GM18873 (cell line): ENCODE data around the gene HLA-DPB1.
"Not testable (repeated sequence)": the region's sequence is repeated elsewhere in the genome, so short reads cannot be mapped to it uniquely, and the experiment has no call there.

ENCODE experiments used
- ATAC-seq: cut with Tn5 transposase; IDR thresholded peaks from one replicate; pipeline ENCODE4 v1.9.1; 2021; ENCODE audit warnings: mild to moderate bottlenecking, moderate library complexity, moderate number of reproducible peaks; ENCODE audit not compliant: unreplicated experiment, low FRiP score

The HLA-DPB1 gene

GRCh38 chr6:33093855-33094254, 18.1 kb downstream of the HLA-DPB1 start:
- no peak for ATAC-seq

- ATAC-seq, result no peak
Observed at GRCh38 chr6:33095681-33096080, 19.9 kb downstream of the HLA-DPB1 start.

DNA sequence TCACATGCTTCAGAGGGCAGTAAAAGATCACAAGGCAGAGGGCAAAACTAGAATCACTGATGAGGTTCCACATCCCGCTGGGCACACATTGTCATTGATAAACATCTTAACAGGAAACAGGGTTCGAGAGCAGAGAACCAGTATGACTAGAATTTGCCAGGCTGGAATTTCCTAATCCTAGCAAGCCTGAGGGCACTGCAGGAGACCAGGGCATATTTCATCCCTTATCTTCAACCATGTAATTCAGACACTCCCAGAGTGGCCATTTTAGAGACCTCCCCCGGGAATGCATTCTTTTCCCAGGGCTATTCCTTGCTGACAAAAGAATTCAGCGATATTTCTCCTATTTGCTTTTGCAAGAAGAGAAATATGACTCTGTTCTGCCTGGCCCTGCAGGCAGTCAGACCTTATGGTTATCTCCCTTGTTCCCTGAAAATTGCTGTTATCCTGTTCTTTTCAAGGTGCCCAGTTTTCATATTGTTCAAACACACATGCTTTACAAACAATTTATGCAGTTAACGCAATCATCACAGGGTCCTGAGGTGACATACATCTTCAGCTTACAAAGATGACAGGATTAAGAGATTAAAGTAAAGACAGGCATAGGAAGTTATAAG, 25.4 kb downstream of the HLA-DPB1 start:
- ATAC-seq, result not testable (repeated sequence)

- no peak for ATAC-seq
Observed at GRCh38 chr6:33103776-33104175, 28.0 kb downstream of the HLA-DPB1 start.

DNA sequence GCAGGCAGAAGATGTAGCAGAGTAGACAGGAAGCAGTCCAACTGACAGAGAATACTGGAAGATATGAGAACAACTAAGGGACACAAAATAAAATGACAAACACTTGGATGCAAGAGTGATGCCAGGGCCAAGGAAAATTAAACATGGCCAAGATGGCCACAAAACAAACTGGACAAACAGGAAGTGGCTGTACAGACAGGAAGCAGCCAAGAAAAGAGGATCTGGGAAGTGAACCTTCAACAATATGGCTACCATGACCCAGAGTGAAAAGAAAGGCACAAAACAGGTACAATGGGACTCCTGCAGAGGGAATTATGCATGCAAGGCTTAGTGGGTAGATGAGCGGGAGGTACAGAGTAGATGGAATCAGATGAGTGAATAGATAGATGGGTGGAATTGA, 29.1 kb downstream of the HLA-DPB1 start:
- no peak for ATAC-seq

DNA sequence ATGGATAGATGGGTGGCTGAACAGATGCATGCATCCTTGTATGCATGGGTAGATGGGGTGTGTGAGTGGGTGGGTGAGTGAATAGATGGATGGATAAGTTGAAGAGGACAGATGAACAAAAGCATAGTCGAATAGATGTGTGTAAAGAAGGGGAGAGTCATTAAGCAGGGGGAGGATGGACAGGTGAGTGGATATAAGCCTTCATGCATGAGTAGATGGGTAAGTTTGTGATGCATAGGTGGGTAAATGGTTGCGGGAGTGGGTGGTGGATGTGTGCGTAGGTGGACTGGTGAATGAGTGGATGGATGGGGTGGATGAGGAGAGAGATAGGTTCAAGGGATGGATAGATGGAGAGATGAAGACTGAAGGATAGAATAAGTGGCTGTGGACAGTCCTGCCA, 29.6 kb downstream of the HLA-DPB1 start:
- ATAC-seq, result no peak

DNA sequence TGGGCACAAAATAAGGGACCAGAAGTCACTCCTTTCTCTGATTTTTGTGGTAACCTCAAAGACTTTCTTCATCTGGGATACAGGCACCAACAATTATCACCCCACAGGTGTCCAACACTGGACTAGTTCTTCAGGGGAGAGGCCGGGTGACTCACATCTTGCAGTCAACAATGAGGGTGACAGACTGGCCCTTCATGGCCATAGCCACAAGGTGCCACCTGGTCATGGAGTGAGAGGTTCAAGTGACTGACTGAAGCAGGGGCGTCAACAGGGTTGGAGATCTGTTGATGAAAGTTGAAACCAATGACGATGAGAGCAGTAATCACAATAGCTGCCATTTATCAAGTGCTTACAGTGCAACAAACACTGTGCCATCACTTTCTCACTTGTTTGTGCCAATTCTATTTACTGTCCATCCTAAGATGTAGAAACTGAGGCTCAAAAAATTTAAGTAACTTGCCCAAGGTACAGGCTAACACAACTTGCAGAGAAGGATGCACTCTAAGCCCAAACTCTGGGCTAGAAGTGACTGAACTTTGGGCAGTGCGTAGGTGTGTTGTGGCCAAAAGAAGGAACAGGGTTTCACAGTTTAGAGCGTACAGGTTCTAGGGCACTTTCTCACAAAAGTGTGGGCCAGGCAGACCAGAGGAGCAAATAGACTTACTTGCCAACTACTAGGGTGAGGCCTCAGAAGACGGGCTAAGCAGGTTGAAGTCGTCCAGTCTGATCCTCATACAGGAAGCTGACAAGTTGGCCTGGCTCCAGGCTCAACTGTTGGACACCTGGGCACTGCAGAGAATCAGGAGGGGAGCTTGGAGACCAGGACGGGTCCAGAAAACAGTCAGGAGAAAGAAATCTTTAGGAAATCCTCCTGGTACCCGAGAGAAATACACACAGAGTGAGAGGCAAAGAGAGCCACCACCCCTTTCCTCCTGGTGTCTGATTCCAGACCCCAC, 30.4 kb downstream of the HLA-DPB1 start:
- no peak for ATAC-seq

- ATAC-seq, result no peak
Observed at GRCh38 chr6:33107641-33108040, 31.9 kb downstream of the HLA-DPB1 start.

DNA sequence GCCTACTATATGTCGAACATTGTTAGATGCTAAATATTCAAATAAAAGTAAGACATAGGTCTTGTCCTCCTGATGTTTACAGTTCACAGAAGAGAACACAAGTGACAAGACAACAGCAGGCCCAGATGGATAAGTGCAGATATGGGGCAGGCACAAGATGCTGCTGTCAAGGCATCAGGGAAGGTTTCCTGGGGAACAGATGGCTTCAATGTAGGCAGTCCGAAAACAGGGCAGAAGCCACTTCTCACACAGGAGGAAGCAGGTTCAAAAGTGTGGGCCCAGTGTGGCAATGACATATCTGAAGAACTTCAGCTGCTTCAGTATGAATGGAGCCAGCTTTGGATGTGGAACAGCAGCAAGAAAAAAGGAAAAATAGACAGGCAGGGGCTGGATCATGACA, 32.5 kb downstream of the HLA-DPB1 start:
- ATAC-seq, result no peak

GRCh38 chr6:33112148-33112547, 36.4 kb downstream of the HLA-DPB1 start:
- ATAC-seq, result peak; percentile 81

DNA sequence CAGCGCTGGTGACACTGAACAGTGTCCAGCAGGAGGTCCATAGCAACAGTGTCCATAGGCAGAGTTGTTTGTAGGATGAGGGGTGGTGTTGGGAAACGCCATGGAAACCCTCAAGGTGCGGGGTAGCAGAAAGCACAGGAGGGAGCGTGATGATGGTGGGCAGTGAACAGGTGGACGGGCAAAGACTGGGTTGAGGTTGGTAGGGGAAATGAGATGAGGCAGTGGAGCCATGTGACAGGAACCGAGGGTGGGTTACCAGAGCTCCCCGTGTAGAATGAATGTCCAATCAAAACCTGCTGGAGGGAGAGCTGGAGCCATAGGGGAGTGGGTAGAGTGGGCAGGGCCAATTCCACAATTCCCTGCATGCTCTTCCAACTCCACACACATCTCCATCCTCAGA, 38.0 kb downstream of the HLA-DPB1 start:
- no peak for ATAC-seq

- ATAC-seq, result no peak
Observed at GRCh38 chr6:33114406-33114805, 38.6 kb downstream of the HLA-DPB1 start.

- no peak for ATAC-seq
Observed at GRCh38 chr6:33116417-33116816, 40.6 kb downstream of the HLA-DPB1 start.

DNA sequence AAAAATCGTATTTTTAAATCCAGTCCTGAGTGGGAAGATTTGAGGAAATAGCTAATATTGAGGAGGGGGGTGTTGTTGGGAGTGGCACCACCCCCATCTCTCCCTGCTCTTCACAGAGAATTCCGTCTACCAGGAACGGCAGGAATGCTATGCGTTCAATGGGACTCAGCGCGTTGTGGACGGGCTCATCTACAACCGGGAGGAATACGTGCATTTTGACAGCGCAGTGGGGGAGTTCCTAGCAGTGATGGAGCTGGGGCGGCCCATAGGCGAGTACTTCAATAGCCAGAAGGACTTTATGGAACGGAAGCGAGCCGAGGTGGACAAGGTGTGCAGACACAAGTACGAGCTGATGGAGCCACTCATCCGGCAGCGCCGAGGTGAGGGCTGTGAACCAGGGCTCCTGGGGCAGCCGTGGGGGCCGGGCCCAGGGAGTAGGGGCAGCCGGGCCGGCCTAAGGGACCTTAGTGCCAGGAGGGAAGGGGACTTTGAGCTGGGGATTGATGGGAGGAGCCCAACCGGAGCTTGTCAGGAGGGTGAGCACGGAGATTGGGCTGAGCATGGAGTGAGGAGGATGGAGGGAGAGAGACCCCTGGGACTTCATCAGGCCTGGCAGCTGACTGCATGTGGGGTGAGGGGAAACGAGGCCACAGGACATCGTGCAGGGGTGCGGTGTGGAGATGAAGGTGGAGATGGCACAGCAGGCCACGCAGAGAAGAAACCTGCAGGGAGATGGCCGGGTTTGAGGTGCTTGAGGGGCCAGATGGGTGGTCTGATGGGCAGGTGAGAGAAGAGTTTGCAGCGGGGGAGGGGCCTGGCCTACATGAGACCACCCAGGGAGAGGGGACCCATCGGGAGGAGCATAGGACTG, 41.3 kb downstream of the HLA-DPB1 start:
- no peak for ATAC-seq

- no peak for ATAC-seq
Observed at GRCh38 chr6:33117811-33118277, 42.1 kb downstream of the HLA-DPB1 start.

DNA sequence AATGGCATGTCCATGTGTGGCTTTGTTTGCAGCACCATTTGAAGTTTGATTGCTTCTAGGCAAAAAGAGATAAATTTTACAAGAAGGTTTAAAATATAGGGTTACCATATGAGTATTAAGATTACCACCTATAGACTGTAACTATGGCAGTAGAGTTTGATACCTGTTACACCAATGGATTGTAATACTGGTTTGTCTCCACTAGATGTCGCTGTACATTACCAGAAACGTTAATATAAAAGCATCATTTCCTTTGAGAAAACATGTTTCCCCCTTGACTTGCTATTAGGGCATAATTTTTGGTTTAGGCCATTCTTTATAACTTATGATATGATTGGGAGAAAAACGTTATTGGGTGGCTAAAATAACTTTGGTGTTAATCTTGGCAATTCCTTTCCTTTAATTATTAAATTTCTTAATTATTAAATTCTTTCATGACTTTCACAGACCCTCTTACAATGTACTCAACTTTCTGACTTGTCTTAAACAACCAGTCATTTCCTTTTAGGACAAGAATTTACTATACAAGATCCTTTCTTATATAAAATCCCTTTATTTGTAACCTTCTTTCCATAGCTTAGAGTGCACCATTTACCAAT, 42.8 kb downstream of the HLA-DPB1 start:
- ATAC-seq, result no peak

- no peak for ATAC-seq
Observed at GRCh38 chr6:33120001-33120400, 44.2 kb downstream of the HLA-DPB1 start.

GRCh38 chr6:33123181-33123580, 47.4 kb downstream of the HLA-DPB1 start:
- no peak for ATAC-seq

- ATAC-seq, result no peak
Observed at GRCh38 chr6:33123732-33124524, 48.1 kb downstream of the HLA-DPB1 start.

DNA sequence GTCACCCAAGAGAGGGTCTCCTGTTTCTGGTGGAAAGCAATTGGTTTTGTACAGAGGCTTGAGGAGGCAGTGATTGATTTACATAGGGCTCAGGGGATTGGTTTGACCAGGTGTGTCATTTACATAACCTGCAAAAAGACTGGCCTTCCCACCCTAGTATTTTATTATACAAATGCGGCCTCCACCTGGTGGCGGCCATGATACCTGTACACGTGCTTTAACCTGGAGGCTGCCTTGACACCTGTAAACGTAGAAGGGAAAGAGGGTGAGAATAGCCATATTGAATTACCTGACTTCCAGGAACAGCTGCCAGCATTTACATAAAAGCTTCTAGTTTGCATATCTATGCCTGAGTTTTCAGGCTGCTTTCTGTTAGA, 48.7 kb downstream of the HLA-DPB1 start:
- ATAC-seq, result no peak
